Hematopoietic multipotent progenitor cell (in vitro differentiated cells): ENCODE data around the gene CACNA1C. TPM values are rescaled to one million over a fixed set of nuclear protein-coding genes. Genes with fewer than 3 reads are reported as not detected.

Experiments used
- DNase-seq, 3 donors: peaks; one replicate each; pipeline ENCODE4 v3.0.0-alpha.2; 2011 to 2015; ENCODE audit warnings: low read depth in 2 of 3, low spot score in 2 of 3
- total RNA-seq: library from RNA; depleted of rRNA; stranded (reverse); fragments of >200 nt; gene quantifications from one replicate; pipeline ENCODE4 v1.2.3, GENCODE V29; 2012

The CACNA1C gene
- total RNA-seq, 1 donor = 0.54 TPM

- DNase-seq = peak in 2 of 3 donors; percentile 54 to 77
Measured at GRCh38 chr12:2306735-2307134, 253.9 kb downstream of the CACNA1C start.

GRCh38 chr12:2307550-2307949 lies 254.8 kb downstream of the CACNA1C start:
- DNase-seq = no peak

- DNase-seq = peak in 1 of 3 donors; percentile 60
Measured at GRCh38 chr12:2309647-2310046, 256.9 kb downstream of the CACNA1C start.

GRCh38 chr12:2311020-2311778 lies 258.4 kb downstream of the CACNA1C start:
- no peak for DNase-seq

- no peak for DNase-seq
Measured at GRCh38 chr12:2312175-2312574, 259.4 kb downstream of the CACNA1C start.

- no peak for DNase-seq
Measured at GRCh38 chr12:2312770-2313169, 260.0 kb downstream of the CACNA1C start.

- DNase-seq = no peak
Measured at GRCh38 chr12:2314492-2314891, 261.7 kb downstream of the CACNA1C start.

- no peak for DNase-seq
Measured at GRCh38 chr12:2317772-2318171, 265.0 kb downstream of the CACNA1C start.

GRCh38 chr12:2318286-2318685 lies 265.5 kb downstream of the CACNA1C start:
- no peak for DNase-seq

GRCh38 chr12:2319136-2319535 lies 266.3 kb downstream of the CACNA1C start:
- no peak for DNase-seq

- no peak for DNase-seq
Measured at GRCh38 chr12:2319737-2320506, 267.1 kb downstream of the CACNA1C start.

- no peak for DNase-seq
Measured at GRCh38 chr12:2320841-2321240, 268.1 kb downstream of the CACNA1C start.

GRCh38 chr12:2322554-2323120 lies 269.9 kb downstream of the CACNA1C start:
- no peak for DNase-seq

- DNase-seq = no peak
Measured at GRCh38 chr12:2323532-2324255, 270.9 kb downstream of the CACNA1C start.

- peak in 2 of 3 donors; percentile 64 to 92 for DNase-seq
Measured at GRCh38 chr12:2324387-2324786, 271.6 kb downstream of the CACNA1C start.

- DNase-seq = no peak
Measured at GRCh38 chr12:2325519-2325918, 272.7 kb downstream of the CACNA1C start.

- no peak for DNase-seq
Measured at GRCh38 chr12:2326470-2326869, 273.7 kb downstream of the CACNA1C start.

- DNase-seq = no peak
Measured at GRCh38 chr12:2328661-2329060, 275.9 kb downstream of the CACNA1C start.

- DNase-seq = no peak
Measured at GRCh38 chr12:2329661-2330210, 276.9 kb downstream of the CACNA1C start.

GRCh38 chr12:2332236-2332635 lies 279.4 kb downstream of the CACNA1C start:
- DNase-seq = no peak

GRCh38 chr12:2332947-2333346 lies 280.2 kb downstream of the CACNA1C start:
- no peak for DNase-seq
